ENCODE measurements around the gene OSBPL8. TPM values are rescaled to one million over a fixed set of nuclear protein-coding genes. Genes with fewer than 3 reads are reported as not detected.
"Not testable (repeated sequence)": the region's sequence is repeated elsewhere in the genome, so short reads cannot be mapped to it uniquely, and the experiment has no call there.

The OSBPL8 gene
- total RNA-seq, 2 experiments from 2014 or later: 84.4 to 85.7 TPM

- no peak overlapping the region for H3K4me3 Mint-ChIP-seq
- no peaks in the 10 kb centered on the region for H3K4me1 Mint-ChIP-seq
- DNase-seq: no peak
- no peaks in the 10 kb centered on the region for H3K36me3 Mint-ChIP-seq
- no peak overlapping the region for H3K27ac Mint-ChIP-seq
- H3K27me3 Mint-ChIP-seq: peaks cover 9% of the 10 kb centered on the region
- H3K9me3 Mint-ChIP-seq: peaks cover 2% of the 10 kb centered on the region
These were observed 230.0 kb downstream of the OSBPL8 start for GRCh38 chr12:76329606-76330005.

- Mint-ChIP-seq H3K9me3 (peaks cover 2% of the 10 kb centered on the region), H3K27me3 (peaks cover 9% of the 10 kb centered on the region), H3K4me3 (no peak overlapping the region), H3K36me3 (no peaks in the 10 kb centered on the region), H3K4me1 (no peaks in the 10 kb centered on the region), H3K27ac (no peak overlapping the region)
- DNase-seq: no peak
These were observed 230.4 kb downstream of the OSBPL8 start for GRCh38 chr12:76329159-76329558.

DNA sequence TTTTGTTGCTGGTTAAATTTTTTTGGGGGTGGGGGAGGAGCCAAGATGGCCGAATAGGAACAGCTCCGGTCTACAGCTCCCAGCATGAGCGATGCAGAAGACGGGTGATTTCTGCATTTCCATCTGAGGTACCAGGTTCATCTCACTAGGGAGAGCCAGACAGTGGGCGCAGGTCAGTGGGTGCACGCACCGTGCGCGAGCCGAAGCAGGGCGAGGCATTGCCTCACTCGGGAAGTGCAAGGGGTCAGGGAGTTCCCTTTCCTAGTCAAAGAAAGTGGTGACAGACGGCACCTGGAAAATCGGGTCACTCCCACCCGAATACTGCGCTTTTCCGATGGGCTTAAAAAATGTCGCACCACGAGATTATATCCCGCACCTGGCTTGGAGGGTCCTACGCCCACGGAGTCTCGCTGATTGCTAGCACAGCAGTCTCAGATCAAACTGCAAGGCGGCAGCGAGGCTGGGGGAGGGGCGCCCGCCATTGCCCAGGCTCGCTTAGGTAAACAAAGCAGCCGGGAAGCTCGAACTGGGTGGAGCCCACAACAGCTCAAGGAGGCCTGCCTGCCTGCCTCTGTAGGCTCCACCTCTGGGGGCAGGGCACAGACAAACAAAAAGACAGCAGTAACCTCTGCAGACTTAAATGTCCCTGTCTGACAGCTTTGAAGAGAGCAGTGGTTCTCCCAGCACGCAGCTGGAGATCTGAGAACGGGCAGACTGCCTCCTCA lies 239.8 kb downstream of the OSBPL8 start:
- not testable (repeated sequence) for H3K36me3 Mint-ChIP-seq, H3K4me3 Mint-ChIP-seq, H3K27ac Mint-ChIP-seq, DNase-seq, H3K4me1 Mint-ChIP-seq, H3K9me3 Mint-ChIP-seq
- peaks cover 24% of the 10 kb centered on the region for H3K27me3 Mint-ChIP-seq

GRCh38 chr12:76318773-76319594 lies 240.6 kb downstream of the OSBPL8 start:
- no peaks in the 10 kb centered on the region for H3K9me3 Mint-ChIP-seq

DNA sequence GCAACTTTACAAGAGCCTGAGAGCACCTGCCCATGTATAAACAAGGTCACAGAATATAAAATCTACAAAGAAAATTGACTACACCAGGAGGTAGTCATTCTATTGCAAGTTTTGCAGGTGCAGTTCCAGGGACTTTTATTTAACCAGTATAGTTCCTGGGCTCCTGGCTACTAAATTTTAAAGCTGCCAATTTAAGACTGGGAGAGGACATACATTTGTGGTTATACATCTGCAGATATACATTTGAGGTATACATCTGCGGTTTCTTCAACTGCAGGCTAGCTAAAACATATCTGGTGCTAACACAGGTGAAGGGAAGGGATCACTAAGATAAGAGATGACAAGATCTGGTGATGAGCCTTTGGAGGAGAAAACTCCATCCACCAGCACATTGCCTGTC lies 241.6 kb downstream of the OSBPL8 start:
- Mint-ChIP-seq H3K9me3 (no peaks in the 10 kb centered on the region), H3K27me3 (peaks cover 24% of the 10 kb centered on the region), H3K4me1 (no peaks in the 10 kb centered on the region), H3K36me3 (no peaks in the 10 kb centered on the region), H3K4me3 (no peak overlapping the region), H3K27ac (no peak overlapping the region)
- no peak for DNase-seq

More at GRCh38 chr12:76318773-76319594, 240.6 kb downstream of the OSBPL8 start:
- peaks cover 24% of the 10 kb centered on the region for H3K27me3 Mint-ChIP-seq
- no peak overlapping the region for H3K4me3 Mint-ChIP-seq
- no peak overlapping the region for H3K27ac Mint-ChIP-seq
- no peak for DNase-seq
- H3K4me1 Mint-ChIP-seq: no peaks in the 10 kb centered on the region
- H3K36me3 Mint-ChIP-seq: no peaks in the 10 kb centered on the region

DNA sequence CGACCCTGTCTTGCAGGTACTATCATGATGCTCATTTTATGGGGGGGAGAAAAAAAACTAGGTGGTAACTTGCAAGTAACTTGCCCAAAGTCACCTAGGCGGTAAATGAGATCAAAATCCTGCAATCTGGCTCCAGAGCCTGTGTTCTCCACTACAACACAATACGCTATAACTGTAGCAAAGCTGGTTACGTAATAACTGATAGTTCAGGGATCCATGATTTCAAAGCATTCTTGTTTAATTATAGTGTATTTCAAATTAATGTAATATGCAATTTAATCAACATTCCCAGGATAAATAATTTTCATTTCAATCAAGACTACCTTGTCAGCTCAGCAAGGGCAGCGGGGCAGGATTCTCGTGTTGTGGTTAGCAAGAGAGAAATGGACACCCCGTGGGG lies 243.1 kb downstream of the OSBPL8 start:
- H3K9me3 Mint-ChIP-seq: no peaks in the 10 kb centered on the region
- peaks cover 35% of the 10 kb centered on the region for H3K27me3 Mint-ChIP-seq
- H3K4me3 Mint-ChIP-seq: no peak overlapping the region
- no peak overlapping the region for H3K27ac Mint-ChIP-seq
- no peak for DNase-seq
- no peaks in the 10 kb centered on the region for H3K36me3 Mint-ChIP-seq
- H3K4me1 Mint-ChIP-seq: no peaks in the 10 kb centered on the region

GRCh38 chr12:76313299-76313698 lies 246.3 kb downstream of the OSBPL8 start:
- H3K27ac Mint-ChIP-seq: no peak overlapping the region
- peaks cover 37% of the 10 kb centered on the region for H3K27me3 Mint-ChIP-seq
- DNase-seq: no peak
- no peak overlapping the region for H3K4me3 Mint-ChIP-seq
- H3K36me3 Mint-ChIP-seq: no peaks in the 10 kb centered on the region
- no peaks in the 10 kb centered on the region for H3K4me1 Mint-ChIP-seq
- H3K9me3 Mint-ChIP-seq: no peaks in the 10 kb centered on the region

DNA sequence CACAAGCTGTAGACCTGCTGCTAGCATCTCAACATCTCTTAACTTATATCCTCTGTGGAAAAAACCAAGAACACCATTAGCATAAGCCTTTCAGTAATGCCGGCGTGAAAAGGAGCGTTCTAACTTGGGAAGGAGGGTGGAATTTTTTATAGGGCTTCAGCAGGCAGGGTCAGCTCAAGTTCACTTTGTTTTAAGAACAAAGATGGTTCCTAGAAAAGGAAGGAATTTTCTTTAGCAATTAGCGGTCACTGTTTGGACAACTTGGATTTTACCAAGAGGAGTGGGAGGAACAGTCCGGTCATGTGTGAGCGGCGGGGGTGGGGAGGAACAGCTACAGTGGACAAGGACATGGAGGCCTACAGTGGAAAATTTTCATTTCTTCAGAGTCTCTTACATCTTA lies 247.3 kb downstream of the OSBPL8 start:
- no peaks in the 10 kb centered on the region for H3K4me1 Mint-ChIP-seq
- no peaks in the 10 kb centered on the region for H3K36me3 Mint-ChIP-seq
- H3K27ac Mint-ChIP-seq: no peak overlapping the region
- DNase-seq: no peak
- H3K9me3 Mint-ChIP-seq: no peaks in the 10 kb centered on the region
- H3K27me3 Mint-ChIP-seq: peaks cover 38% of the 10 kb centered on the region
- H3K4me3 Mint-ChIP-seq: no peak overlapping the region

- Mint-ChIP-seq H3K27me3 (peaks cover 38% of the 10 kb centered on the region), H3K36me3 (no peaks in the 10 kb centered on the region), H3K9me3 (no peaks in the 10 kb centered on the region), H3K4me3 (no peak overlapping the region), H3K4me1 (no peaks in the 10 kb centered on the region), H3K27ac (no peak overlapping the region)
- DNase-seq: no peak
These were observed 247.8 kb downstream of the OSBPL8 start for GRCh38 chr12:76311796-76312195.

GRCh38 chr12:76310110-76310509 lies 249.5 kb downstream of the OSBPL8 start:
- Mint-ChIP-seq H3K27me3 (peaks cover 28% of the 10 kb centered on the region), H3K4me3 (no peak overlapping the region), H3K36me3 (no peaks in the 10 kb centered on the region), H3K4me1 (no peaks in the 10 kb centered on the region), H3K9me3 (no peaks in the 10 kb centered on the region), H3K27ac (no peak overlapping the region)
- DNase-seq: no peak

- Mint-ChIP-seq H3K4me3 (no peak overlapping the region), H3K27me3 (peaks cover 28% of the 10 kb centered on the region), H3K36me3 (no peaks in the 10 kb centered on the region), H3K4me1 (no peaks in the 10 kb centered on the region), H3K9me3 (no peaks in the 10 kb centered on the region), H3K27ac (no peak overlapping the region)
- no peak for DNase-seq
These were observed 250.7 kb downstream of the OSBPL8 start for GRCh38 chr12:76308866-76309265.

DNA sequence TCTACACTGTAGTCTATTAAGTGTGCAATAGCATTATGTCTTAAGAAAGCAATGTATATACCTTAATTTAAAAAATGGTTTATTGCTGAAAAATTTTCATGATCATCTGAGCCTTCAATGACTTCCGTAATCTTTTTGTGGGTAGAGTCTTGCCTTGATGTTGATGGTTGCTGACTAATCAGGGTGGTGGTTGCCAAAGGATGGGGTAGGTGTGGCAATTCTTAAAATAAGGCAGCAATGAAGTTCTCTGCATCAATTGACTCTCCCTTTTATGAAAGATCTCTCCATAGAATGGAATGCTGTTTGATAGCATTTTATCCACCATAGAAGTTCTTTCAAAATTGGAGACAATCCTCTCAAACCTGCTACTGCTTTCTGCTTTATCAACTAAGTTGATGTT lies 252.5 kb downstream of the OSBPL8 start:
- Mint-ChIP-seq H3K9me3 (no peaks in the 10 kb centered on the region), H3K36me3 (no peaks in the 10 kb centered on the region), H3K27ac (no peak overlapping the region), H3K4me1 (no peaks in the 10 kb centered on the region), H3K27me3 (peaks cover 20% of the 10 kb centered on the region), H3K4me3 (no peak overlapping the region)
- no peak for DNase-seq

GRCh38 chr12:76303989-76304460 lies 255.5 kb downstream of the OSBPL8 start:
- peaks cover 5% of the 10 kb centered on the region for H3K27me3 Mint-ChIP-seq
- H3K36me3 Mint-ChIP-seq: no peaks in the 10 kb centered on the region
- H3K9me3 Mint-ChIP-seq: no peaks in the 10 kb centered on the region
- H3K4me3 Mint-ChIP-seq: no peak overlapping the region
- DNase-seq: peak; percentile 1
- H3K27ac Mint-ChIP-seq: no peak overlapping the region
- H3K4me1 Mint-ChIP-seq: no peaks in the 10 kb centered on the region

DNA sequence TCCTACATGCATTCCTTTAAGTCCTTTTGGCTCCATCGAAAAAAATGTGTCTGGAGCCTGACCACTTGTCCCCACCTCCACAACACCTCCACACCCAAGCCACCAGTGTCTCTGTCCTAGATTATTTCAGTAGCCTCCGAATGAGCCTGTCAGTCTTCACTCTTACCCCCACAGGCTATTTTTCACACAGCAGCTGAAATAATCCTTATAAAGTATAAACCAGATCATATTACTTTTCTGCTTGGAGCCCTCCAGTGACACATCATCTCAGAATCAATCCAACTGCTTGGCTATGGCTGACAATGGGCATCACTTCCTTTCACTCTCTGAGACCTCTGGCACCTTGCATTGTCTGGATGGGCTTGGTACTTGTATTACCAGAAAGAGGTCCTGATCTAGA lies 256.2 kb downstream of the OSBPL8 start:
- Mint-ChIP-seq H3K36me3 (no peaks in the 10 kb centered on the region), H3K4me3 (no peak overlapping the region), H3K4me1 (no peaks in the 10 kb centered on the region), H3K27ac (no peak overlapping the region), H3K27me3 (peaks cover 5% of the 10 kb centered on the region), H3K9me3 (no peaks in the 10 kb centered on the region)
- no peak for DNase-seq

All from activated naive CD8-positive, alpha-beta T cell treated with anti-CD3 and anti-CD28 coated beads for 36 hours (primary cell).